ENCODE measurements around the gene PLAAT4. TPM values are rescaled to one million over a fixed set of nuclear protein-coding genes. Genes with fewer than 3 reads are reported as not detected.

The PLAAT4 gene
- total RNA-seq, 1 experiment from 2014 or later, result 157 TPM

DNA sequence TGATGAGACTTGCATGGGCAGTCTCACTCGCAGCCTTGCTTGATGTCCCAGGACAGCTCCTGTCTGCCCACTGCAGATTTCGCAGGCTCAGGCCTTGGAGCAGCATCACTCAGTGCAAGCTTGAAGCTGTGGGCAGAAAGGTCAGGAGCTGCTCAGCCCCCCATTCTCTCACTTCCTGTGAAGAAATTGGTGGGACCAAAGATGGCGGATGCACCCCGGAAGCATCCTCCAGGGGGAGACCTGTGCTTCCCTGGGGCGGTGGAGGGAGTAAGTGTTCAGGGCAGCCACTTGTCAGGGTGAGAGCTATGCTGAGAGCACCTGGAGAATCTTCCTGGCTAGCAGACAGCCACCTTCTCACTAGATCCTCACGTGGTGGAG, 15.3 kb downstream of the PLAAT4 start:
- BruUV-seq (replicated peaks), result no TSS peak
- Mint-ChIP-seq H3K4me1 (ENCODE audit: low read depth, unreplicated experiment) (peaks cover 10% of the 10 kb centered on the region), H3K9me3 (ENCODE audit: low read depth, unreplicated experiment) (no peaks in the 10 kb centered on the region), H3K27ac (ENCODE audit: unreplicated experiment) (no peak overlapping the region), H3K27me3 (ENCODE audit: unreplicated experiment) (no peaks in the 10 kb centered on the region), H3K4me3 (ENCODE audit: low read depth, unreplicated experiment) (no peak overlapping the region), H3K36me3 (ENCODE audit: insufficient read depth, unreplicated experiment) (peaks cover 5% of the 10 kb centered on the region)
- DNase-seq, result no peak
- TF ChIP-seq, protein P1, sequence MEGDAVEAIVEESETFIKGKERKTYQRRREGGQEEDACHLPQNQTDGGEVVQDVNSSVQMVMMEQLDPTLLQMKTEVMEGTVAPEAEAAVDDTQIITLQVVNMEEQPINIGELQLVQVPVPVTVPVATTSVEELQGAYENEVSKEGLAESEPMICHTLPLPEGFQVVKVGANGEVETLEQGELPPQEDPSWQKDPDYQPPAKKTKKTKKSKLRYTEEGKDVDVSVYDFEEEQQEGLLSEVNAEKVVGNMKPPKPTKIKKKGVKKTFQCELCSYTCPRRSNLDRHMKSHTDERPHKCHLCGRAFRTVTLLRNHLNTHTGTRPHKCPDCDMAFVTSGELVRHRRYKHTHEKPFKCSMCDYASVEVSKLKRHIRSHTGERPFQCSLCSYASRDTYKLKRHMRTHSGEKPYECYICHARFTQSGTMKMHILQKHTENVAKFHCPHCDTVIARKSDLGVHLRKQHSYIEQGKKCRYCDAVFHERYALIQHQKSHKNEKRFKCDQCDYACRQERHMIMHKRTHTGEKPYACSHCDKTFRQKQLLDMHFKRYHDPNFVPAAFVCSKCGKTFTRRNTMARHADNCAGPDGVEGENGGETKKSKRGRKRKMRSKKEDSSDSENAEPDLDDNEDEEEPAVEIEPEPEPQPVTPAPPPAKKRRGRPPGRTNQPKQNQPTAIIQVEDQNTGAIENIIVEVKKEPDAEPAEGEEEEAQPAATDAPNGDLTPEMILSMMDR (IDR thresholded peaks at IDR 0.05; ENCODE audit: unreplicated experiment), result no peak
- intact Hi-C loops (cut with micrococcal nuclease; ENCODE audit: unreplicated experiment), result no loop called here
- CTCF ChIA-PET, result interaction anchor here (0.6 to 1.4 kb wide), 4 partner anchors 15 to 545 kb away, joined by 3 read pairs; partner anchors contain the start of gene PLAAT4

DNA sequence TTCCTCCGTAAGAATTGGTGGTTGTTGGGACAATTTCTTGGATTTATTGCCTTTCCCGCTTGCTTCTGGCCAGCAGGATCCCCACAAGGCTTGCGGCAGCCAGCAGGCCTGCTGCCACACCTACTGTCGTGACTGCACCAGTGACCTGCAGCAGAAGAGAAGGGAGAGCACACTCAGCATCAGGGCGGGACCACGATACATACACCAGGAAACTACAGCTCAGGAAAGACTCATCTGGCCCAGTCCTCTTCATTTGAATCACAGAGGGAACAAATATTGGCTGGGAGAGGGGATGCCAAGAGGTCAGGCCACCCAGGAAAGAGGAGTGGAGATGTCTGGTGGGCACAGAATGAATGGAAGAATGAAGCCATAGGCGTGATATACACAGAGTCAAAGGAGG, 16.3 kb downstream of the PLAAT4 start:
- TF ChIP-seq, protein P1 (IDR thresholded peaks at IDR 0.05; ENCODE audit: unreplicated experiment), result no peak
- Mint-ChIP-seq H3K27me3 (ENCODE audit: unreplicated experiment) (no peaks in the 10 kb centered on the region), H3K4me3 (ENCODE audit: low read depth, unreplicated experiment) (no peak overlapping the region), H3K4me1 (ENCODE audit: low read depth, unreplicated experiment) (peaks cover 10% of the 10 kb centered on the region), H3K36me3 (ENCODE audit: insufficient read depth, unreplicated experiment) (peaks cover 5% of the 10 kb centered on the region), H3K9me3 (ENCODE audit: low read depth, unreplicated experiment) (no peaks in the 10 kb centered on the region), H3K27ac (ENCODE audit: unreplicated experiment) (peak overlapping the region; percentile 10)
- no TSS peak for BruUV-seq (replicated peaks)
- intact Hi-C loops (cut with micrococcal nuclease; ENCODE audit: unreplicated experiment), result no loop called here
- no peak for DNase-seq
- CTCF ChIA-PET, result interaction anchor here (0.6 kb wide), 1 partner anchor 21 kb away, joined by 3 read pairs; no protein-coding TSS in a partner anchor

DNA sequence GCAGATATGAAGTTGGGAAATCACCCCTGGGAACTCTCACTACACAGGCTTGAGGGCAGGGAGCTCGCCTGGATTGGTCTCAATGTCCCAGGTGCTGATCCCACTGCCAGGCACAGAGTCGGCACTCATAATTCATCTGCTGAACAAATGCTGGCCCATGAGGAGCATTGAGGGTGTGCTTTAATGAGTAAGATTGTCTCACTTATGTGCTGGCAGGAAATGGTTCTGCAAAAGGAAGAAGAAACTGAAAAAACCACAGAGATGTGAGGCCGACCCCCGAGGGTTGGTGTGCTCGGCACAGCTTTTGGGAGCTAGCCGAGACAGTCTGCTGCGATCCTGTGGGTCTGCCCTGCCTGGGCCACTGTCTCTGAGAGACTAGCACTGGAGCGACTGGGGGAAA, 17.2 kb downstream of the PLAAT4 start:
- Mint-ChIP-seq H3K27ac (ENCODE audit: unreplicated experiment) (no peak overlapping the region), H3K4me1 (ENCODE audit: low read depth, unreplicated experiment) (peaks cover 10% of the 10 kb centered on the region), H3K36me3 (ENCODE audit: insufficient read depth, unreplicated experiment) (peaks cover 5% of the 10 kb centered on the region), H3K27me3 (ENCODE audit: unreplicated experiment) (no peaks in the 10 kb centered on the region), H3K9me3 (ENCODE audit: low read depth, unreplicated experiment) (no peaks in the 10 kb centered on the region), H3K4me3 (ENCODE audit: low read depth, unreplicated experiment) (no peak overlapping the region)
- no TSS peak for BruUV-seq (replicated peaks)
- CTCF ChIA-PET, result no interaction called here
- intact Hi-C loops (cut with micrococcal nuclease; ENCODE audit: unreplicated experiment), result no loop called here
- DNase-seq, result no peak
- TF ChIP-seq, protein P1 (IDR thresholded peaks at IDR 0.05; ENCODE audit: unreplicated experiment), result no peak

DNA sequence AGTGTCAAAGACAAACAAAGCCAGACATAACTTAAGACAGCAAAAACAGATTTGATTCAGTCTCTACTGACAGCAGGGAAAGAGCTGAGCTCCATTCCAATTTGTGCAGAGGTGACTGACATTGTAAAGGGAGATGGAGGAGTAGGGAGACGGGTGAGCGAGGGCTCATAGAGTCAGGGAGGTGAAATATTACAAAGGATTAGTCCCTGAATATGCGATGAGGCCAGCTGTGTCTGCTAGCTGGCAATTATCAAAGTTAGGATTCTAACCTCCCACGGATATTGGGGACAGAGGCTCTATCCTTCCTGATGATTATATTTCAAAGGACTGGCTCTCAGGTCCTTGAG, 18.2 kb downstream of the PLAAT4 start:
- CTCF ChIA-PET, result no interaction called here
- DNase-seq, result no peak
- Mint-ChIP-seq H3K4me3 (ENCODE audit: low read depth, unreplicated experiment) (no peak overlapping the region), H3K27me3 (ENCODE audit: unreplicated experiment) (no peaks in the 10 kb centered on the region), H3K9me3 (ENCODE audit: low read depth, unreplicated experiment) (no peaks in the 10 kb centered on the region), H3K4me1 (ENCODE audit: low read depth, unreplicated experiment) (peaks cover 13% of the 10 kb centered on the region), H3K36me3 (ENCODE audit: insufficient read depth, unreplicated experiment) (peaks cover 5% of the 10 kb centered on the region), H3K27ac (ENCODE audit: unreplicated experiment) (no peak overlapping the region)
- BruUV-seq (replicated peaks), result no TSS peak
- TF ChIP-seq, protein P1 (IDR thresholded peaks at IDR 0.05; ENCODE audit: unreplicated experiment), result no peak
- intact Hi-C loops (cut with micrococcal nuclease; ENCODE audit: unreplicated experiment), result no loop called here
